Fibroblast of lung (primary cell): ENCODE measurements around the gene CRELD2.

Experiments
- EZH2 ChIP-seq: IDR thresholded peaks from 2 replicates; pipeline ENCODE4 v1.5.1; 2012; ENCODE audit warnings: low read length, control low read depth, mild to moderate bottlenecking; ENCODE audit errors: missing control alignments
- TF ChIP-seq, protein P1 (sequence below), 2 donors: IDR thresholded peaks in 1 of 2; conservative IDR thresholded peaks in 1 of 2; 1 replicate in 1 of 2; 2 replicates in 1 of 2; pipeline ENCODE4 v1.5.1; 2011 to 2012; ENCODE audit warnings: low read length in 2 of 2, control low read depth in 1 of 2, inconsistent platforms in 1 of 2, low read depth in 1 of 2, mild to moderate bottlenecking in 1 of 2

DNA sequence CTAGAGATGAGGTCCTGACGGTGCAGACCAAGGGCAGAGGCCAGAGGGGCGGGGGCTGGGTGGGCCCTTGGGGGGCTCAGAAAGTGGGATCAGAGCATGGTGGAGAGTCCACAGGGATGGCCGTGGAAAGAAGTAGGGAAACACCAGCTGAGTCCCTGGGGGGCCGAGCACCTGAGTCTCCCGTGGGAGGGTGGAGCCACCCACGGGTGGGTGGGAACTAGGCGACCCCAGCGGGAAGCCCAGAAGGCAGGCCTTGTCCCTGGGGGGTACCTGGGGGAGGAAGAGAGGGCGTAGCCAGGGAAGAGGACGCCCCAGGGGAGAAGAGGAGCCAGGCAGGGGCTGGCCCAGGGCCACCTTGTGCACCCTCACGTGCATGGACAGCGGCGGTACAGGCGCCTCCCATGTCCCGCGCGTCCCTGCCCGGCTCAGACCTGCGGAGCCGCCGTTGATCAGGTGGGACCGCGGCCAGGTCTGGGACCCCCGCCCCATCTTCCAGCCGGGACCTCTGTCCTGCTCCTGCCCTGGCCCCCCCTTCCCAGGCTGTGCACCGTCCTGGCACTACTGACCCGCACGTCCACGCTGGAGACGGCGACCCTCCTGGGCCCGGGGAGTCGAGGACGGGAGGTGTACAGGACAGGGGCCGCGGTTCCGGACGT is 10.2 kb downstream of the CRELD2 start:
- TF ChIP-seq, protein P1, sequence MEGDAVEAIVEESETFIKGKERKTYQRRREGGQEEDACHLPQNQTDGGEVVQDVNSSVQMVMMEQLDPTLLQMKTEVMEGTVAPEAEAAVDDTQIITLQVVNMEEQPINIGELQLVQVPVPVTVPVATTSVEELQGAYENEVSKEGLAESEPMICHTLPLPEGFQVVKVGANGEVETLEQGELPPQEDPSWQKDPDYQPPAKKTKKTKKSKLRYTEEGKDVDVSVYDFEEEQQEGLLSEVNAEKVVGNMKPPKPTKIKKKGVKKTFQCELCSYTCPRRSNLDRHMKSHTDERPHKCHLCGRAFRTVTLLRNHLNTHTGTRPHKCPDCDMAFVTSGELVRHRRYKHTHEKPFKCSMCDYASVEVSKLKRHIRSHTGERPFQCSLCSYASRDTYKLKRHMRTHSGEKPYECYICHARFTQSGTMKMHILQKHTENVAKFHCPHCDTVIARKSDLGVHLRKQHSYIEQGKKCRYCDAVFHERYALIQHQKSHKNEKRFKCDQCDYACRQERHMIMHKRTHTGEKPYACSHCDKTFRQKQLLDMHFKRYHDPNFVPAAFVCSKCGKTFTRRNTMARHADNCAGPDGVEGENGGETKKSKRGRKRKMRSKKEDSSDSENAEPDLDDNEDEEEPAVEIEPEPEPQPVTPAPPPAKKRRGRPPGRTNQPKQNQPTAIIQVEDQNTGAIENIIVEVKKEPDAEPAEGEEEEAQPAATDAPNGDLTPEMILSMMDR (conservative IDR thresholded peaks at IDR 0.05 in 1 of 2, IDR thresholded peaks at IDR 0.05 in 1 of 2; ENCODE audit: low read depth in 1 of 2, low read length in 2 of 2) = no peak
- no peak for TF ChIP-seq EZH2
